GM21825 (cell line): Measurements from ENCODE around the gene DLG2.

Experiments
- ATAC-seq: cut with Tn5 transposase; IDR thresholded peaks from one replicate; pipeline ENCODE4 v1.9.1; 2021; ENCODE audit warnings: mild to moderate bottlenecking, moderate library complexity; ENCODE audit not compliant: unreplicated experiment

DLG2 gene

DNA sequence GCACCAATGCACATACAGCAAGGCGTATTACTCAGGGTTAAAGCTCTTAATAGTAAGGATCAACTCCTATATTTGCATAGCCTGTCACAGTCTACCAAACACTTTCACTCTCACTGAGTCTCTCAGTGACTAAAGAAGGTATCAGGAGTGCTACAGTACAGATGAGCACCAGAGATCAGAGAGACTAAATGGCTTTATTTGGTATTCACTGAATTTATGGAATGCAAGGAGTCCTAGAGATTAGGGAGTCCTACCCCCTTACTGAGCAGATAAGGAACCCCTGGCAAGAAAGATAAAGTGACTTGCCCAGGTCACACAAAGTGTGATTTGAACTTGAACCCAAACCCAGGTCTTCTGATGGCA is 1944.6 kb downstream of the DLG2 start:
- peak; percentile 94 for ATAC-seq

DNA sequence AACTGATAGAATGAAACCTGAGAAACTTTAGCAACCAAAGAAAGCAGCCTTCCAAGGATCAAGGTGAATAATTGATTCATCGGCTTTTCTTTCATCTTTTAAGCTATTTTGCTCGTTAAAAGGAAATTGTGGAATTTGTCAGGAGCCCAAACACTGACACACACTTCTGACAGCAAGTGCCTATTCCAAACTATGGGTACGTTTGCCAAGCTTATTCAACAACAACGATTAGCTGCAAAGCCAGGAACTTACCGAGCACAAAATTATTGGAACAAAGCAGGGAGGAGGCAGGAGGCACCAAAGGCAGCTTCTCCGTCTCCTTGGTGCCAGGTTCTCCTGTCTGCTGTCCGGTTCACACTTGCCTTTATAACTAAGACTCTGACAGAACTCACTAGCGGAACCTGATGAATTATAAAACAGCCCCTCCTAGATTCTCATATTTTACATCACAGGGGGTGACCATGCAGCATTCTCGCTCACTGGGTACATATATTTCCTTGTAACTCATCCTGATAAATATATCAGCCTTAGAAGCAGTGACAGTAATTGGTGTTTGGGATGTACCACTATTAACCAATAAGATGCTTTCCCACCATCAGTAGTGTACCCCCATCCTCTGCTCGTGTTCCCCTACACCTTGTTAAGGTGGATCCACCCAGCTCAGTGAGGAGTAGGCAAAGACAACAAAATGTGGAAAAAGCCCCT is 1945.1 kb downstream of the DLG2 start:
- ATAC-seq: no peak

DNA sequence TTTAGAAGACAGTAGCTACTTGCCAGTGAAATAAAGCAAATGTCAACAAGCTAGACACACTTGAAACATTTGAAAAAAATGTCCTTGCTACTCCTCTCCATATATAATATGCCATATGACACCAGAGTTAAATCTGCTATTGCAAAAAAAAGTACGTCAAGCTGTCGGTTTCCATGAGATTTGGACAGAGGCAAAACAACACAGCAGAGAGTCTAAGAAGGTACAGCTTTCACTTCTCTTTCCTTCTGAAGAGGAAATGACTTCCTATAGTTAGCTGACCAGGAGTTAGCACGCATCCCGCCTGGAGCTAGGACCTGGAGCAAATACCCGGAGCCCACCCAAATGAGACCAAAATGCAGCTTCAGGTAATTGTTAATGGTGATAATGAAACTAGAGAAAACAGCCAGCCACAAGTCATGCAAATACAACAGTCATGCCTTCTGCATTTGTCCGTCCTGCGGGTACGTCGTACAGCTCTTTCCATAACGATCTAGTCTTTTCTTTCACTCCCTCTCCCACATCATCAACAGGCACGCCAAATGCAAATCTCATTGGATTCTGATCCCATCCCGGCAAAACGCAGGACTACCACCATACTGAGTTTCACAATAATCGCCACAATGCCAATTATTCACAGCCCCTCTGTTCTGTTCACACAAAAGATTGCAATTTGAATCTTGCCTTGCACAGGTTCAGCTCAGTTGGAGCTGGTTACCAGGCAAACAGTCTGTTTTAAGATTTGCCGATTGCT is 1945.9 kb downstream of the DLG2 start:
- peak; percentile 57 for ATAC-seq

DNA sequence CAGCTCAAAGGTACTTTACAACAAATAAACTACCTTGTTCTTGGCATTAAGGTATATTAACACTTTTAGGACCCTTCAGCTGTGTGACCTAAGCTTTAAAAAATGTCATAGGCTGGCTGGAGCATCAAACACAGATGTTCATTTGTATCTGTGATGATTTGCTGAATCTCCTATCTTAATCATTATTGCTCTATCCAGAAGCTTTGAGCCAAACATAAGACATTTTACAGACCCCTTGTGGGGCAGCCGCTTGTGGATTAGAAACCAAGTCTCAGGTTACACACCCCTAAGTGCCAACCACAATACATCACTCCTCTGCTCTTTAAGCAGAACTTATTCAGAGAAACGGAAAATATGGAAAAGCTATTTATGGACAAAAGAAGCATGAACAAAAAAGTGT is 1946.8 kb downstream of the DLG2 start:
- no peak for ATAC-seq

DNA sequence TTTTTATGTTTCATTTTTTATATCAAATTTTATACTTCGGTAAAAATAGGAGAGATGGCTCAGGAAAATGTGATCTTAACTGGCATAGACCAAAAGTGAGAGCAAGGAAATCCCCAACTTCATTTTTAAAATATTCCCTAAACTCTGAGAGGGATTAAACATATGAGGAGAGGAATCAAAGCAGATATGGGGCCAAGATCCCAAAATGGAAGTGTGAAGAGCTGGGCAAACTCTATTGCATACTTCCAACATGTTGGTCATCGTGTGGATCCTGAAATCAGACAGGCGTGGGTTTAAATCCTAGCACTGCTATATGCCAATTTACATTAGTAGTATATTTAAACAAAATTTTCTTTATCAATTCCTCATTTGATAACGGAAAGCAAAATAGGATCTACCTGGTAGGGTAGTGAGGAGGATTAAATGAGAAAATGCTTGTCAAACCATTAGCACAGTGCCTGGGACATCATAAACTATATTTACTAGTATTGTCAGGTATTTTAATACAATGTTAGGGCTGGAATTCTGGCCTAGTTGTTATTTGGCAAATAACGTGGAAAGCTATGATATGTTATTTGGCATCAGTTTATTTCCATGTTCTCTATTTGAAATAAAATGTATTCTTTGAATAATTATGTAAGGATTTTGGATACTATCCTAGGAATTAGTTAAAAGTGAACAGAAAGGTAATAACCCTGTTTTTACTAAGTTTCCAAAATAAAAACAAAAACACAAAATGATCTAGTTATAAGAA is 1948.1 kb downstream of the DLG2 start:
- no peak for ATAC-seq

DNA sequence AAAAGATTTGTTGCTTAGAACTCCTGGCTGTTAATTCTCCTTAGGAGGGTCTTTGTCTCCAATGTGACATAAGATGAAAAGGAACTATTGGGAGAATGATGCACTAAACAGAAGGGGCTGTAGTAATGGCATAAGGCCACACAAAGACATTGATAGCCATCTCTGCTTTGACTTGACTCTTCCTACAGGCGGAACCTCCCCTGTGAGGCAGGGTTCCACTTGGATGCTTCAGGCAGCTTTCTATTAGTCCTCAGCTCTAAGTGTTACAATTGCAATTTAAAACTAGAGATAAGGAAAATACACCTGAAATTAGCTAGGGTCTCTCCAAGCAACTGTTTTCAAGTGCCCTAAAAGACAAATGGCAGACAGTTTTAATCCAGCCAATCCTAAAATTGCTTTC is 1949.4 kb downstream of the DLG2 start:
- no peak for ATAC-seq

DNA sequence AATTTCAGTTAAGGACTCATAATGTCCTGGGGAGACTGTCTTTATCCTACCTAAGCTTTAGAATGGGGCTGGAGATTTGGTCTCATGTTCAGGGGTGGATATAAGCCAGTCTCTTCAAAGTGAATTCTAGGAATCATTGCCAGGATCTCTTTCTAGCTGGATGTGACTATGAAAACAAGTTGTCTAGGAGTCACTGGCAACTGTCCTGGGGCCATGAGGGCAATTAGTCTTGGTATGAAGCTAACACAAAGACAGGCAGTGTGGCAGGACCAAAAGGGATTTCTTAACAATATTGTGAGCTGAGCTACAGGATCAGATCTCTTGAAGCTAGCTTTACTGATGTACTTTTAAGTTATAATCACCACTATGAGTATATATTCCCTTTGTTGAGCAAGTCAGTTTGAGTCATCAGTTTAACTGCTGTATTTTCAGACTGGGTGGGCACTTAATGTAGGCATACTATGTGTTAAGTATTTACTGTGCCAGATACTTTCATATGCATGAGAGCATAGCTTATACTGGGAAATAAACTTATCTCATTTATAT is 1951.0 kb downstream of the DLG2 start:
- no peak for ATAC-seq

DNA sequence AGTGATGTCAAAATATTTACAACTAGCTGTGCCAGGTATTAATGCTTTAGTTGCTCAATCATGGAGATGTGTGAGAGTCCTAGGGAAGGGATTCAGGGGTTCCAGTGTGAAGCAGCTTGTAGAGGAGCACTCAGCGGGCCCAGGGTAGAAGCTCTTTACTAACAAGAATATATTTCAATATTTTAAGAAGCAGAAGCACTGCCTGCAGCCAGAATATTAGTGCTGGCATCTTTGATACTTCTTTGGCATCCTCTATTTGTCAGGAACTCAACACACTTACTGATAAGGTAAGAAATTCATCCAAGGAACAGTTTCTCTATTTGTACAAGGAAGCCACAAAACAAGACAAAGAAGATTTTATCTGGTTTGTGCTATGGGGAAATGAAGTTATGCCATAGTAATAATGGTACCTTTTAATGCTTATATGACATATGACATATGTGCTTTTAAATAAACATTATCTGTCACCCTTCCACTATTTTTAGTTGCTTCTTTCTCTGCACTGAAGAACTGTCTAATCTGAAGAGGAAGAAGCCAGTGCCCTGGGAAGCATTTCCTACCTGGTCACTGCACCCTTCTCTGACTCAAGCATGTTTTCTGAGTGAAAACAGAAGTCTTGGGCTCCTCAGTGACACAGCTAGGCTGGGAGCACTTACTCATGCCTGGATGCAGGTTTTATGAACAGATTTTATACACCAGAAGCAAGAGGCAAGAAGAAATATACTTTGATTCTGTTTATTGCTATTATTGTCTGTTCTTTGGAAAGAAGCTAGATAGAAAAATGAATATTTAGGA is 1952.8 kb downstream of the DLG2 start:
- ATAC-seq: no peak

DNA sequence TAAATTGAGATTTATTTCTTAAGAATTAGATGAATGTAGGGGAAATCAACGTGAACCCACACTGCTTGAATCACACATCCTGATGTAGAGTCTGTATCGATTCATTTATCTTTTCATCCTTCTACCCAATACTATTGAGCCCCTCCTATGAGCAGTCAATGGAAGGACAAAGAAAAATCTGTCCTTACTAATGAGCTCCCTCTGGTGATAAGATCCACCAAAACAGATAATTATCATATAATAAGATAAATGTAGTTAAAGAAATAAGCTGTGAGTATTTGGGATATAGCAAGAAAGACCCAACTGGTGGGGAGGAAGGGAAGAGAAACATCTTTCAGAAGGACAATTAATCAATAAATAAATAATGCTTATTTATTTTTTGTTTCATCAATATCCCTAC is 1955.9 kb downstream of the DLG2 start:
- ATAC-seq: no peak

DNA sequence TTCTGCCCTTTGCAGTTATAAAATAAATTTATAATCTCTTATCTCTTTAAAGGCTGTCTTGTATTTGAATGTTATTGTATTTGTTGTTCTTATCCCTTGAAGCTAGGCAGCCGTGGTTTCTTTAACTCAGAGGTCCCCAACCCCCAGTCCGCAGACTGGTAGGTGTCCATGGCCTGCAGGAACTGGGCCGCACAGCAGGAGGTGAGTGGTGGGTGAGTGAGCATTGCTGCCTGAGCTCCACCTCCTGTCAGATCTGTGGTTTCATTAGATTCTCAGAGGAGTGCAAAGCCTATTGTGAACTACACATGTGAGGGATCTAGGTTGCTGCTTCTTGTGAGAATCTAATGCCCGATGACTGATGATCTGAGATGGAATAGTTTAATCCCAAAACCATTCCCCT is 1961.0 kb downstream of the DLG2 start:
- no peak for ATAC-seq

DNA sequence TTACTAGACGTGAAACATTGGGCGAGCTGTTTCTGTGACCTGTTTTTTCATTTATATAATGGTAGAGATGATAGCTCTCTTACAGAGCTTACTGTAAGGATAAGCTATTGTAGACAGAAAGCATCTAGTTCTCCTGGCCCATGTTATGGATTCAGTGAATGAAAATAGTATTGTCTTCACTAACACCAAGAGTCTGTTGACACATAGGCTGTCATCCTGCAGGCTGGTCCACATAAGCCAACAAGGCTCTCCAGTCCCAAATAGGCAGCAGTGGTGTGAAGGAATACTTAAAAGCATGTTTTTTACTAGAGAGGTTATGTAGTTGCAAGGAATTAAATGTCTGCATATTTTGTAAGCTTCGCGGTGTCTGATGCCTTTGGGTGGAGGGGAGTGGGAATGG is 1963.2 kb downstream of the DLG2 start:
- no peak for ATAC-seq

DNA sequence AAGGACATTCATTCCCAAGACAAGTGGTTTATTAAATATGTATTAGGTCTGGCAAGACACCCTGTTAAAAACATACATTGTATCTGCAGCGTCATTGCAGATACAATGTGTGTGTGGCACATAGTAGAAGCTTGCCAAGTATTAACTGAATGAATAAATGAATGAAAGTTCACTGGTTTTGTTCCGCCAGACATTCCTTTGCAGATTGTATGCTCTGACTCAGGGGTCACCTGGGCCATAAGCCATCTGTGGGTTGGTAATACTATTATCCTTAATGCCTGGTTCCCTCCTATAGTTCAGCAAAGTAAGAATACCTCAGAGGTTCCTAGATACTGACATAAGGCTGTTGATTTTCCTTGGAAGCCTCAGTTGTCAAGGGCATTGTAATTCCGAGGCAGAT is 1963.7 kb downstream of the DLG2 start:
- ATAC-seq: no peak

DNA sequence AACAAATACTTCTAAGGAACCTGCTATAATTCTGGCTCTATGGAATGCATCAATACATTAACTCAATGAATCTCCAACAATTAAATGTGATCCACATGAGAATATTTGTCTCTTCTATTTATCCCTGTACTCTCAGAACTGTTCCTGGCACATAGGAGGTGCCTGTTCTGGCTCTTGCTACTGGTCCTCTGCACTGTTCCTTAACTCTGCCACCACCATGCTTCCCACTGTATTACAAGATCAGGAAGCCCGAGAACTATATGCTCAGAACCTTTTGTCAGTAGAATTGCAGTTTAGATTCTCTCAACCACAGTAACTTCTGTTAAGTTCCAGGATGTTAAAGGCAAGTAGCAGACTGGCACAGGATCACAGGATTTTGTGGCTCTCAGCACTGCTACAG is 1964.7 kb downstream of the DLG2 start:
- no peak for ATAC-seq

DNA sequence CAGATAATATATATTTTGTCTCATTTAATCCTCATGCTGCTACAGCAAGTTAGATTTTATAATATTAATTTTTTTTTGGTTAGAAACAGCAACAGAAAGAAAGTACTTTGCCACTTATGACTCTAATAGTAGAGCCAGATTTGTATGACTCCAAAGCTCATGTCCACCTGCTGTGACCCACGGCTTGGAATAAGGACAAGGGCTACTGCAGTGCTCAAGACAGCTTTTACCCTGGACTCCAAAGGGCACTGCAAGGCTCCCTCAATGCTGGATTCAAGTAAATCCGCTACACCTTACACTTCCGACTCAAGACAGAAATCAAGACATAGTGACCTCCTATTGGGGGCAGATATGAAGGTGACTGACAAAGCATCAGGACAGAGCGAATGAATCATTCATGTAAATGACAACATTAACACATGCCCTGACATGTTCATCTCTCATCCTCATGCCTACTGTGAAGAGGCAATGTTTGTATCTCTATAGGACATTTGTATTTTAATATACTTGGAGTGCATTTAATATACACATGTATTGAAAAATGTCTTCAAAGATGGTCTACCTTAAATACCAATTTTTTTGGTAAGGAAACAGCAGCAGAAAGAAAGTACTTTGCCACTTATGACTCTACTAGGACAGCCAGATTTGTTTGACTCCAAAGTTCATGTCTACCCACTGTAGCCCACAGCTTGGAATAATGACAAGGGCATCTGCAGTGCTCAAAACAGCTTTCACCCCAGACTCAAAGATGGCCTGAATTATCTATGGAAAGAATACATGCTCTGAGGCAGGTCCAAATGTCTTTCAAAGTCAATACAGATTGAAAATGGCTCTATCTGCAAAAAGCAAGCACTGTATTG is 1965.4 kb downstream of the DLG2 start:
- no peak for ATAC-seq

DNA sequence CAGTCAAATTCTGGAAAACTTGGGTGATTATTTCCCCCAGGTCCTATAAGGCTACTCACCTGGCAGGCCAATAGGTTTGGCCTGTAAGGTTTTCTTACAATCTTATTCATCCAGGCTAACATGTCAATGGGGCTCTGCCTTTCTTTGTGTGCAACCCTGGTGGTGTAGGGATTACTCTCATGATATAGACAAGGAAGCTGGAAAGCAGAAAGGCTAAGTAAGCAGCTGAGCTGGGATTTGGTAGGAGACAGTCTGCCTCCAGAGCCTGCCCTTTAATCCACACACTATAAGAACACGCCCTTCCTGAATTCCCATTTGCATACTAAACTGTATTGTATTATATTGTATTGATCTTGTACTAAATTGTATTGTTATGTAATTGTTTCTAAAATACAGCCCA is 1967.7 kb downstream of the DLG2 start:
- no peak for ATAC-seq

DNA sequence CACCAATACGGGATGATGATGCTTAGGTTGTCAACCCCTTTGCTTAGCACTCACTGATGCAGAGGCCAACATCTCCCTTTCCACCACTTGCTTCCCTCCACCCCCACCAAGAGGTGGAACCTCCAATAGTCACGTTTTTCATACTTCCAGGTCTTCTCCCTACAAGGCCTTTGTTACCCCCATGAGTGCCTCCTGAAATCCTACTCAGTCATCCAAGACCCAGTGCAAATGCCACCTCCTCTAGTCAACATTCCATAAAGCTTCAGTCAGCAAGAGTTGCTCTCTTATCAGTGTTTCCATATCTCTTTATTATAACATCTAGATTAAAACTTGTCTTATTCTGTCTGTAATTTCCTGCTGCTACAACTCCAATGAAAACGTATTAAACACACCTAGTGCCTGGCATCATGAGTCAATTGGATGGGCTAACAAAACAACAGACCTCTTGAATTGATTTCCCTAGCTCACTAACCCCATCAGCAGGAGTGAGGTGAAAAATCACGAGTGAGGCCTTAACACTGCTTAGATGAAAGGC is 1970.3 kb downstream of the DLG2 start:
- no peak for ATAC-seq

DNA sequence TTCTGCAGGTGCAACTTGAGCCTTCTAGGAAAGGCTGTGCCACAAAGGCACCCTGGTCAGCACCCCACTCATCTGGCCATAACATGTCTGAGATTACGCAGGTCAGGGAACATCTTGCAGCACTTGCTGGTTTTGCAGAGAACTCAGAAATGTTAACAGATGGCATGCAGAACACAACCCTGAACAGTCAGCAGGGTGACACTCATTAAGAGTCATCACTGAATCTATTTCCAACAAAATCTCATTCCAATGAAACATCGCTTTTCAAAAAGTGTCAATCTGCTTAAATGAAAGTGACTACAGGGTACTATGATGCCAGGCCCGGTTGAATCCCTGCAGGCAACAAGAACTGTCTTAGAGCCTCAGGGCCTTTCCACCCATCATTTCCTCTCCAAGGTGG is 1971.2 kb downstream of the DLG2 start:
- ATAC-seq: no peak

DNA sequence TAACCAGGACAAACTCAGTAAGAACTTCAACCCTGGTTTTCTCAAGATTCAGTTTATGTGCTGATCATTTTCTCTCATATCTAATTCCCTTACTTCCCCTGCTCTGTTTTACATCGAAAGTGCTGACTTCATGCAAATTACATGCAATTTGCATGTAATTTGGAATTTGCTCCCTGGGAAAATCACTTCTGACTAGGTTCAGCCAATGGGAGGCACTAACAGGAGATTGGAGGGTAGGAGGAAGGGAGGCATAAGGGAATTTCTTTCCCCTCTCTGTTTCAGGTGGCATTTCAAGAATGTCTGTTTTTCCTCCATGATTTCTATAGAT is 1977.7 kb downstream of the DLG2 start:
- ATAC-seq: no peak

DNA sequence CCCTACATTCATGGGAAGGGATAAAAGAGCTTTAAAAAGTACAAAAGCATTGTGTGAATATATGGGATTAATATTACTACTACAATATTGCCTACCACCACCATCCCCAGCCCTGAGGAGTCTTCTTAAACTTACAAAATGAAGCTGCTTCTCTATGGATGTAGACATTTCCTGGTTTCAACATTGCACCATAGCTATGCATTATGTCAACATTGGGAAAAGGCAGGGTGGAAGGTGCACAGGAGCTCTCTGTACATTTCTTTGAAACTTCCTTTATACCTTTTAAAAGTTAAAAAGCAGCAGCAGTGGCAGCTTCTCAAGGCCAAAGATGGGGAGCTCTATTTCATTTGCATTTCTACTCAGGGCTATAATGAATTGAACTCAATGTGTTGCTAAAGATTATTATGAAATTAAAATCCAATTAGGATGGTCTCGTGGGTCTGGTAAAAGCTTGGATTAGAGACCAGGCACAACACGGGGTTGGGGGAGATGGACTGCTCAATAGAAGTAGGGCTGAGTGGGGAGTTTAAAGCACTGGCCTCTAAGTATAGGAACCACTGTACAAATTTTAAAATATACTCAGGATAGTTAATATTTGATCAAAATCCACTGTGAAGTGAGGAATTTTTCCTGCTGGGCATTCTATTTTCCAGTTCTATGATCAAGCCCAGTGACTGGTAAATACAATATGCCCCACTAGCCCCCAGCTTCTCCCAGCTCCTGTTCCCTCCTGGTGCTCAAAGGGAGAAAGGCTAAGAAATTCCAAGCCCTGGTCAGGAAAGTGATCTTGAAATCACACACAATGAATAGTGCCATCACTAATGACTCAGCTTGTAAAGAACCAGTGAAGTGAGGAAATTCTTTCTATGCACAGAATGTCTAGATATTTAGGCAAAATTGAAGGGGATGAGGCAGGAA is 1978.3 kb downstream of the DLG2 start:
- ATAC-seq: no peak
